Activated CD4-positive, alpha-beta memory T cell treated with anti-CD3 and anti-CD28 coated beads for 36 hours (primary cell): ENCODE measurements around the gene NYAP1. TPM values are rescaled to one million over a fixed set of nuclear protein-coding genes. Genes with fewer than 3 reads are reported as not detected.
"Not testable (repeated sequence)": the region's sequence is repeated elsewhere in the genome, so short reads cannot be mapped to it uniquely, and the experiment has no call there.

Source experiments
- CTCF ChIA-PET: fragments of 350-600 bp; sonication (Branson Sonifier 250); formaldehyde crosslinking; loops from one replicate; lab custom pipeline; 2021; ENCODE audit warnings: antibody characterized with exemption, inconsistent platforms; lab: Charles Lee
- POLR2A ChIA-PET: fragments of 350-600 bp; sonication (Branson Sonifier 250); formaldehyde crosslinking; loops from one replicate; lab custom pipeline; 2021; ENCODE audit warnings: antibody characterized with exemption; lab: Charles Lee
- DNase-seq: peaks from one replicate; pipeline ENCODE4 v3.0.0-alpha.2; 2020
- H3K27ac Mint-ChIP-seq: one replicate; pipeline ENCODE4 v1.8.0; 2021; ENCODE audit warnings: mixed read lengths
- H3K27me3 Mint-ChIP-seq: one replicate; pipeline ENCODE4 v1.8.0; 2021; ENCODE audit warnings: mixed read lengths
- H3K36me3 Mint-ChIP-seq: one replicate; pipeline ENCODE4 v1.8.0; 2021; ENCODE audit warnings: mixed read lengths
- H3K4me1 Mint-ChIP-seq: one replicate; pipeline ENCODE4 v1.8.0; 2021; ENCODE audit warnings: low read depth, mixed read lengths
- H3K4me3 Mint-ChIP-seq: one replicate; pipeline ENCODE4 v1.8.0; 2021; ENCODE audit warnings: mild to moderate bottlenecking, mixed read lengths
- H3K9me3 Mint-ChIP-seq: one replicate; pipeline ENCODE4 v1.8.0; 2021; ENCODE audit warnings: mixed read lengths
- intact Hi-C: fragments of 100-400 bp; cut with micrococcal nuclease; formaldehyde crosslinking; loops from one replicate; pipeline ENCODE4 v1.15.1; 2023
- total RNA-seq, 2 experiments: library from RNA; stranded (reverse); gene quantifications; one replicate each; pipeline ENCODE4 v1.2.3, GENCODE V29; 2021

The NYAP1 gene
- under 1 TPM; 0.17 to 0.24 TPM for total RNA-seq

- Mint-ChIP-seq H3K27ac (no peak within 1 kb of the TSS), H3K4me3 (peak within 1 kb of the TSS; percentile 82), H3K36me3 (peaks cover under 1% of the 10 kb centered on the region), H3K27me3 (no peaks in the 10 kb centered on the region), H3K4me1 (peaks cover 10% of the 10 kb centered on the region), H3K9me3 (no peaks in the 10 kb centered on the region)
- CTCF ChIA-PET = interaction anchor here (2.2 kb wide), 2 partner anchors 10 to 14 kb away, joined by 10 to 11 read pairs; no protein-coding TSS in a partner anchor
- peak; percentile 46 for DNase-seq
- POLR2A ChIA-PET = no interaction called here
- intact Hi-C loops = loop anchor here (1.0 kb wide), 1 partner anchor 15 kb away; no protein-coding TSS in a partner anchor
Measured at GRCh38 chr7:100483722-100484672, at the start of gene NYAP1. Gene NYAP1 (plus strand): TSS chr7:100483927. CDS start chr7:100485312, 1,385 bp downstream.

GRCh38 chr7:100434297-100435144 lies 49.2 kb upstream of the NYAP1 start:
- POLR2A ChIA-PET = interaction anchor here (1.4 to 1.8 kb wide), 2 partner anchors 10 to 39 kb away, joined by 4 to 5 read pairs; no protein-coding TSS in a partner anchor
- peak overlapping the region; percentile 89 for H3K4me3 Mint-ChIP-seq
- peaks cover 2% of the 10 kb centered on the region for H3K27me3 Mint-ChIP-seq
- intact Hi-C loops = no loop called here
- H3K27ac Mint-ChIP-seq = peak overlapping the region; percentile 96
- no peak for DNase-seq
- CTCF ChIA-PET = interaction anchor here (1.1 kb wide), 1 partner anchor 16 kb away, joined by 4 read pairs; no protein-coding TSS in a partner anchor
- H3K36me3 Mint-ChIP-seq = peaks cover 53% of the 10 kb centered on the region
- H3K9me3 Mint-ChIP-seq = peaks cover under 1% of the 10 kb centered on the region
- peaks cover 47% of the 10 kb centered on the region for H3K4me1 Mint-ChIP-seq

GRCh38 chr7:100435401-100436304 lies 48.1 kb upstream of the NYAP1 start:
- Mint-ChIP-seq H3K4me3 (peak overlapping the region; percentile 91), H3K27me3 (no peaks in the 10 kb centered on the region), H3K36me3 (peaks cover 46% of the 10 kb centered on the region), H3K27ac (peak overlapping the region; percentile 96), H3K4me1 (peaks cover 44% of the 10 kb centered on the region), H3K9me3 (no peaks in the 10 kb centered on the region)
- CTCF ChIA-PET = interaction anchor here (0.6 to 1.7 kb wide), 4 partner anchors 15 to 270 kb away, joined by 3 to 7 read pairs (median 4); partner anchors contain the start of gene POP7
- POLR2A ChIA-PET = interaction anchor here (0.6 to 1.4 kb wide), 6 partner anchors 8 to 264 kb away, joined by 3 to 5 read pairs (median 4); partner anchors contain the start of gene ZCWPW1
- intact Hi-C loops = loop anchor here (1.0 kb wide), 3 partner anchors 7 to 44 kb away; partner anchors contain the start of genes TSC22D4 and ZCWPW1
- peak; percentile 62 for DNase-seq

- CTCF ChIA-PET = interaction anchor here (0.9 to 1.7 kb wide), 4 partner anchors 9 to 254 kb away, joined by 3 to 7 read pairs (median 4); partner anchors contain the start of gene ZCWPW1
- Mint-ChIP-seq H3K27ac (peak overlapping the region; percentile 96), H3K4me1 (peaks cover 28% of the 10 kb centered on the region), H3K4me3 (peak overlapping the region; percentile 91), H3K9me3 (no peaks in the 10 kb centered on the region), H3K36me3 (peaks cover 34% of the 10 kb centered on the region), H3K27me3 (no peaks in the 10 kb centered on the region)
- POLR2A ChIA-PET = interaction anchor here (1.0 to 1.1 kb wide), 2 partner anchors 9 to 246 kb away, joined by 3 to 5 read pairs; partner anchors contain the start of gene ZCWPW1
- intact Hi-C loops = no loop called here
- DNase-seq = no peak
Measured at GRCh38 chr7:100437150-100438100, 46.3 kb upstream of the NYAP1 start.

- POLR2A ChIA-PET = no interaction called here
- CTCF ChIA-PET = interaction anchor here (1.0 to 1.8 kb wide), 2 partner anchors 12 to 13 kb away, joined by 5 read pairs; no protein-coding TSS in a partner anchor
- Mint-ChIP-seq H3K27me3 (no peaks in the 10 kb centered on the region), H3K27ac (peak overlapping the region; percentile 23), H3K9me3 (no peaks in the 10 kb centered on the region), H3K4me1 (peaks cover 20% of the 10 kb centered on the region), H3K4me3 (no peak overlapping the region), H3K36me3 (peaks cover 27% of the 10 kb centered on the region)
- DNase-seq = no peak
- intact Hi-C loops = no loop called here
Measured at GRCh38 chr7:100438172-100438571, 45.6 kb upstream of the NYAP1 start.

- intact Hi-C loops, POLR2A ChIA-PET, DNase-seq, H3K27me3 Mint-ChIP-seq, H3K9me3 Mint-ChIP-seq, H3K4me3 Mint-ChIP-seq, H3K27ac Mint-ChIP-seq: not testable (repeated sequence)
- CTCF ChIA-PET = interaction anchor here (1.4 to 1.8 kb wide), 2 partner anchors 12 to 27 kb away, joined by 5 to 6 read pairs; no protein-coding TSS in a partner anchor
- Mint-ChIP-seq H3K4me1 (peaks cover 14% of the 10 kb centered on the region), H3K36me3 (peaks cover 21% of the 10 kb centered on the region)
Measured at GRCh38 chr7:100438731-100439130, 45.0 kb upstream of the NYAP1 start.

GRCh38 chr7:100439244-100439643 lies 44.5 kb upstream of the NYAP1 start:
- POLR2A ChIA-PET, intact Hi-C loops, H3K4me3 Mint-ChIP-seq: not testable (repeated sequence)

GRCh38 chr7:100441641-100442535 lies 41.8 kb upstream of the NYAP1 start:
- POLR2A ChIA-PET = no interaction called here

More at GRCh38 chr7:100439244-100439643, 44.5 kb upstream of the NYAP1 start:
- not testable (repeated sequence) for H3K27ac Mint-ChIP-seq, H3K9me3 Mint-ChIP-seq, DNase-seq, H3K27me3 Mint-ChIP-seq
- CTCF ChIA-PET = interaction anchor here (1.4 to 1.8 kb wide), 2 partner anchors 12 to 26 kb away, joined by 5 to 6 read pairs; no protein-coding TSS in a partner anchor
- Mint-ChIP-seq H3K4me1 (peaks cover 10% of the 10 kb centered on the region), H3K36me3 (peaks cover 16% of the 10 kb centered on the region)

More at GRCh38 chr7:100441641-100442535, 41.8 kb upstream of the NYAP1 start:
- Mint-ChIP-seq H3K27ac (no peak overlapping the region), H3K4me3 (no peak overlapping the region), H3K27me3 (no peaks in the 10 kb centered on the region), H3K4me1 (peaks cover 13% of the 10 kb centered on the region), H3K36me3 (no peaks in the 10 kb centered on the region), H3K9me3 (no peaks in the 10 kb centered on the region)
- DNase-seq = no peak
- intact Hi-C loops = no loop called here
- CTCF ChIA-PET = interaction anchor here (0.9 to 2.1 kb wide), 2 partner anchors 9 to 191 kb away, joined by 3 to 8 read pairs; no protein-coding TSS in a partner anchor
